Body of pancreas (tissue), 4 donors: Measurements from ENCODE around the gene ACVR1C. TPM values are rescaled to one million over a fixed set of nuclear protein-coding genes. Genes with fewer than 3 reads are reported as not detected.

Experiments used
- ATAC-seq: fragments of 150-250 bp; one replicate; pipeline ENCODE4 v1.9.1; 2016
- DNase-seq, 4 donors: peaks; one replicate each; pipeline ENCODE4 v3.0.0-alpha.2; 2019
- H3K27ac ChIP-seq, 4 donors: fragments of 200-600 bp; sonication (generic); 1 replicate in 3 of 4; 2 replicates in 1 of 4; pipeline versions ENCODE4 v1.5.1 to v1.6.1; 2016 to 2019; ENCODE audit warnings: mild to moderate bottlenecking in 1 of 4, mixed read lengths in 1 of 4, moderate library complexity in 1 of 4
- H3K27me3 ChIP-seq, 2 donors: fragments of 200-600 bp; sonication (generic); one replicate each; pipeline ENCODE4 v1.6.0; 2016; ENCODE audit warnings: mild to moderate bottlenecking in 1 of 2
- H3K36me3 ChIP-seq, 2 donors: fragments of 200-600 bp; sonication (generic); replicated peaks in 1 of 2; 2 replicates each; pipeline ENCODE4 v1.5.1; 2016; ENCODE audit warnings: low read depth in 2 of 2; ENCODE audit not compliant: insufficient read depth in 1 of 2
- H3K4me1 ChIP-seq: fragments of 200-600 bp; sonication (generic); one replicate; pipeline ENCODE4 v1.6.0; 2016
- H3K4me3 ChIP-seq, 2 donors: fragments of 200-600 bp; sonication (generic); 1 replicate in 1 of 2; 2 replicates in 1 of 2; pipeline ENCODE4 v1.5.1; 2016 to 2019
- H3K9me3 ChIP-seq, 3 donors: fragments of 200-600 bp; sonication (generic); 1 replicate in 2 of 3; 2 replicates in 1 of 3; pipeline ENCODE4 v1.5.1; 2016
- CTCF ChIP-seq, 7 experiments: fragments of 450-650 bp in 4 of 7; fragments of 200-600 bp in 3 of 7; sonication (generic) in 3 of 7; IDR thresholded peaks; one replicate each; pipeline ENCODE4 v1.5.1; 2016 to 2019; ENCODE audit warnings: antibody characterized with exemption in 7 of 7
- POLR2A ChIP-seq, 3 donors: fragments of 450-650 bp; IDR thresholded peaks; one replicate each; pipeline ENCODE4 v1.6.1; 2016; ENCODE audit warnings: antibody characterized with exemption in 3 of 3, mild to moderate bottlenecking in 2 of 3
- WGBS, 2 donors: methylation state at CpG; one replicate each; pipeline ENCODE4 v1.1.5; 2017; 5-methylcytosine and 5-hydroxymethylcytosine counted together
- intact Hi-C: fragments of 100-400 bp; cut with DNase I; formaldehyde crosslinking; loops from one replicate; pipeline ENCODE4 v1.15.1; 2023
- total RNA-seq, 2 donors: library from RNA; depleted of rRNA; stranded (reverse); fragments of >200 nt; gene quantifications; one replicate each; pipeline ENCODE4 v1.1.0, GENCODE V29; 2016

ACVR1C gene
- total RNA-seq, 2 donors from 2014 or later, result 1.6 to 6.6 TPM

- 21 to 29% methylated on average over 1 of the region's 1 CpG for WGBS, 2 donors
- Histone ChIP-seq H3K4me3 (no peak overlapping the region), H3K27me3 (no peaks in the 10 kb centered on the region), H3K4me1 (peaks cover 3% of the 10 kb centered on the region), H3K36me3 (no peaks in the 10 kb centered on the region), H3K9me3 (no peaks in the 10 kb centered on the region), H3K27ac (no peak overlapping the region)
- intact Hi-C loops, result no loop called here
- TF ChIP-seq POLR2A (IDR thresholded peaks at IDR 0.05), result no peak
- no peak for TF ChIP-seq CTCF (IDR thresholded peaks at IDR 0.05)
- ATAC-seq, result no peak
- no peak for DNase-seq
These were observed 35.3 kb downstream of the ACVR1C start for GRCh38 chr2:157593411-157593810.

GRCh38 chr2:157592948-157593347, 35.7 kb downstream of the ACVR1C start:
- ATAC-seq (no peak), DNase-seq (no peak)
- Histone ChIP-seq H3K27me3 (no peaks in the 10 kb centered on the region), H3K27ac (no peak overlapping the region), H3K4me3 (no peak overlapping the region), H3K4me1 (peaks cover 3% of the 10 kb centered on the region), H3K9me3 (no peaks in the 10 kb centered on the region), H3K36me3 (no peaks in the 10 kb centered on the region)
- 54 to 69% methylated on average over 2 of the region's 2 CpGs for WGBS, 2 donors
- intact Hi-C loops, result no loop called here
- TF ChIP-seq CTCF (IDR thresholded peaks at IDR 0.05) (peak in 3 of 7 experiments; percentile 10 to 27 (median 12)), POLR2A (IDR thresholded peaks at IDR 0.05) (no peak)

GRCh38 chr2:157592374-157592773, 36.3 kb downstream of the ACVR1C start:
- TF ChIP-seq CTCF (IDR thresholded peaks at IDR 0.05), result no peak
- TF ChIP-seq POLR2A (IDR thresholded peaks at IDR 0.05), result no peak

GRCh38 chr2:157587576-157587975, 41.1 kb downstream of the ACVR1C start:
- WGBS, 2 donors, result 75% methylated on average over 1 of the region's 1 CpG
- intact Hi-C loops, result no loop called here
- DNase-seq, result no peak

More at GRCh38 chr2:157592374-157592773, 36.3 kb downstream of the ACVR1C start:
- Histone ChIP-seq H3K9me3 (no peaks in the 10 kb centered on the region), H3K36me3 (no peaks in the 10 kb centered on the region), H3K4me3 (no peak overlapping the region), H3K27me3 (no peaks in the 10 kb centered on the region), H3K27ac (no peak overlapping the region), H3K4me1 (peaks cover 3% of the 10 kb centered on the region)
- WGBS, 2 donors, result 43 to 54% methylated on average over 3 of the region's 3 CpGs
- ATAC-seq, result no peak
- DNase-seq, result no peak
- intact Hi-C loops, result no loop called here

More at GRCh38 chr2:157587576-157587975, 41.1 kb downstream of the ACVR1C start:
- Histone ChIP-seq H3K4me3 (no peak overlapping the region), H3K36me3 (no peaks in the 10 kb centered on the region), H3K27ac (no peak overlapping the region), H3K9me3 (no peaks in the 10 kb centered on the region), H3K27me3 (no peaks in the 10 kb centered on the region), H3K4me1 (no peaks in the 10 kb centered on the region)
- no peak for TF ChIP-seq POLR2A (IDR thresholded peaks at IDR 0.05)
- no peak for TF ChIP-seq CTCF (IDR thresholded peaks at IDR 0.05)
- no peak for ATAC-seq
